HCT116 (cell line): ENCODE results near the gene IGF2BP1.

ENCODE experiments used
- CEBPB ChIP-seq: IDR thresholded peaks from 2 replicates; pipeline ENCODE4 v1.6.1; 2012; ENCODE audit warnings: low read depth
- EZH2 ChIP-seq: fragments of 200-600 bp; sonication (generic); IDR thresholded peaks from 2 replicates; pipeline ENCODE4 v1.6.1; 2017; ENCODE audit warnings: antibody characterized with exemption, mixed run types
- EZH2phosphoT487 ChIP-seq: fragments of 200-600 bp; IDR thresholded peaks from 2 replicates; pipeline ENCODE4 v1.6.1; 2018; ENCODE audit warnings: antibody characterized with exemption, borderline replicate concordance
- POLR2A ChIP-seq: IDR thresholded peaks from 2 replicates; pipeline ENCODE4 v1.7.0; 2011; ENCODE audit warnings: borderline replicate concordance; ENCODE audit not compliant: insufficient read depth, insufficient read length; ENCODE audit errors: extremely low read depth
- POLR2AphosphoS5 ChIP-seq: IDR thresholded peaks from 2 replicates; pipeline ENCODE4 v1.6.1; 2011; ENCODE audit warnings: mild to moderate bottlenecking, low read depth, low read length, moderate library complexity
- RAD21 ChIP-seq: IDR thresholded peaks from 2 replicates; pipeline ENCODE4 v1.6.1; 2012; ENCODE audit warnings: low read depth, mild to moderate bottlenecking
- YY1 ChIP-seq: IDR thresholded peaks from 2 replicates; pipeline ENCODE4 v1.6.1; 2011; ENCODE audit warnings: low read length, low read depth, moderate library complexity, mild to moderate bottlenecking; ENCODE audit not compliant: insufficient replicate concordance; ENCODE audit errors: extremely low read depth
- ZFX ChIP-seq: fragments of 450-650 bp; IDR thresholded peaks from 2 replicates; pipeline ENCODE4 v1.6.1; 2017
- ZNF274 ChIP-seq: fragments of 200-500 bp; sonication (Bioruptor generic); IDR thresholded peaks from 2 replicates; pipeline ENCODE4 v1.6.1; 2014; ENCODE audit warnings: mild to moderate bottlenecking, low read depth, low read length, inconsistent platforms
- TF ChIP-seq, protein P1 (sequence below), 3 experiments: fragments of 200-600 bp in 1 of 3; sonication (generic) in 1 of 3; IDR thresholded peaks in 2 of 3; conservative IDR thresholded peaks in 1 of 3; 2 replicates each; pipeline ENCODE4 v1.5.1; 2012 to 2017; ENCODE audit warnings: low read depth in 2 of 3, low read length in 2 of 3, antibody characterized with exemption in 1 of 3, borderline replicate concordance in 1 of 3, control low read depth in 1 of 3, mild to moderate bottlenecking in 1 of 3, mixed read lengths in 1 of 3, mixed run types in 1 of 3, moderate library complexity in 1 of 3; ENCODE audit not compliant: insufficient read depth in 1 of 3
- TF ChIP-seq, protein P2 (sequence below): IDR thresholded peaks from 2 replicates; pipeline ENCODE4 v1.6.1; 2012
- TF ChIP-seq, protein P3 (sequence below): IDR thresholded peaks from 2 replicates; pipeline ENCODE4 v1.6.1; 2012; ENCODE audit warnings: low read depth

DNA sequence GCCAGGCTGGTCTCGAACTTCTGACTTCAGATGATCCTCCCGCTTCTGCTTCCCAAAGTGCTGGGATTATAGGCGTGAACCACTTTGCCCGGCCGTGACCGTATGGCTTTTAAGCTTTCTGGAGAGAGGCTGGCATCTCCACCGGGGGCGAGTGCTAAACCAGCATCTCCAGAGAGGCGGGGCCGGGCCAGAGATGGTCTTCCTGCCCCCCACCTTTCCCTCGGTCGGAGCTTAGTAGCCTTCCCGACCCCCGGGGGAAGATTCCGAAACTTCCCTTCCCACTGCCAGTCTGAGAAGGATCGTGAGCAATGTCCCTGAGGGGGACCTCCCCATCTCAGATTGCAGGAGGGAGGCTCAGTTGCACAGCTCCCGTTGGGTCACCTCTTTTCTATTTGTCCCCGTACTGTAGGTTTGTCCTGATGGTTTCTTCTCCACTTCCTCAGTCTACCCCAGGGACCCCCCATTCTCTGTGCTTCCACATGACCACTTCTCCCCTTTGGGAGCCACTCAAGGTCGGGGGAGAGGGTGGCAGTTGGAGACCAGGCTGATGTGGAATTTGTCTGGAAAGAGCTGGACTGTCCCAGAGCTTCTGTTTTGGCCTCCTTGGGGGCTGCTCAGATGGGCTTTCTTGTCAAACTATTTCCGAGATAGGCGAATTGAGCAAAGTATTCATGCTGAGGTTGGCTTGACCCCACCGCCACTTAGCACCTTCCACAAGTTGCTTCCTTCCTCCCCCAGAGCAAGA, 18.2 kb downstream of the IGF2BP1 start:
- TF ChIP-seq, protein P1, sequence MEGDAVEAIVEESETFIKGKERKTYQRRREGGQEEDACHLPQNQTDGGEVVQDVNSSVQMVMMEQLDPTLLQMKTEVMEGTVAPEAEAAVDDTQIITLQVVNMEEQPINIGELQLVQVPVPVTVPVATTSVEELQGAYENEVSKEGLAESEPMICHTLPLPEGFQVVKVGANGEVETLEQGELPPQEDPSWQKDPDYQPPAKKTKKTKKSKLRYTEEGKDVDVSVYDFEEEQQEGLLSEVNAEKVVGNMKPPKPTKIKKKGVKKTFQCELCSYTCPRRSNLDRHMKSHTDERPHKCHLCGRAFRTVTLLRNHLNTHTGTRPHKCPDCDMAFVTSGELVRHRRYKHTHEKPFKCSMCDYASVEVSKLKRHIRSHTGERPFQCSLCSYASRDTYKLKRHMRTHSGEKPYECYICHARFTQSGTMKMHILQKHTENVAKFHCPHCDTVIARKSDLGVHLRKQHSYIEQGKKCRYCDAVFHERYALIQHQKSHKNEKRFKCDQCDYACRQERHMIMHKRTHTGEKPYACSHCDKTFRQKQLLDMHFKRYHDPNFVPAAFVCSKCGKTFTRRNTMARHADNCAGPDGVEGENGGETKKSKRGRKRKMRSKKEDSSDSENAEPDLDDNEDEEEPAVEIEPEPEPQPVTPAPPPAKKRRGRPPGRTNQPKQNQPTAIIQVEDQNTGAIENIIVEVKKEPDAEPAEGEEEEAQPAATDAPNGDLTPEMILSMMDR (IDR thresholded peaks at IDR 0.05 in 2 of 3, conservative IDR thresholded peaks at IDR 0.05 in 1 of 3; ENCODE audit: borderline replicate concordance in 1 of 3, insufficient read depth in 1 of 3, low read depth in 2 of 3, low read length in 2 of 3), result no peak
- TF ChIP-seq POLR2A, result no peak
- TF ChIP-seq, protein P2, sequence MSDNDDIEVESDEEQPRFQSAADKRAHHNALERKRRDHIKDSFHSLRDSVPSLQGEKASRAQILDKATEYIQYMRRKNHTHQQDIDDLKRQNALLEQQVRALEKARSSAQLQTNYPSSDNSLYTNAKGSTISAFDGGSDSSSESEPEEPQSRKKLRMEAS, result no peak
- no peak for TF ChIP-seq RAD21
- TF ChIP-seq, protein P3, sequence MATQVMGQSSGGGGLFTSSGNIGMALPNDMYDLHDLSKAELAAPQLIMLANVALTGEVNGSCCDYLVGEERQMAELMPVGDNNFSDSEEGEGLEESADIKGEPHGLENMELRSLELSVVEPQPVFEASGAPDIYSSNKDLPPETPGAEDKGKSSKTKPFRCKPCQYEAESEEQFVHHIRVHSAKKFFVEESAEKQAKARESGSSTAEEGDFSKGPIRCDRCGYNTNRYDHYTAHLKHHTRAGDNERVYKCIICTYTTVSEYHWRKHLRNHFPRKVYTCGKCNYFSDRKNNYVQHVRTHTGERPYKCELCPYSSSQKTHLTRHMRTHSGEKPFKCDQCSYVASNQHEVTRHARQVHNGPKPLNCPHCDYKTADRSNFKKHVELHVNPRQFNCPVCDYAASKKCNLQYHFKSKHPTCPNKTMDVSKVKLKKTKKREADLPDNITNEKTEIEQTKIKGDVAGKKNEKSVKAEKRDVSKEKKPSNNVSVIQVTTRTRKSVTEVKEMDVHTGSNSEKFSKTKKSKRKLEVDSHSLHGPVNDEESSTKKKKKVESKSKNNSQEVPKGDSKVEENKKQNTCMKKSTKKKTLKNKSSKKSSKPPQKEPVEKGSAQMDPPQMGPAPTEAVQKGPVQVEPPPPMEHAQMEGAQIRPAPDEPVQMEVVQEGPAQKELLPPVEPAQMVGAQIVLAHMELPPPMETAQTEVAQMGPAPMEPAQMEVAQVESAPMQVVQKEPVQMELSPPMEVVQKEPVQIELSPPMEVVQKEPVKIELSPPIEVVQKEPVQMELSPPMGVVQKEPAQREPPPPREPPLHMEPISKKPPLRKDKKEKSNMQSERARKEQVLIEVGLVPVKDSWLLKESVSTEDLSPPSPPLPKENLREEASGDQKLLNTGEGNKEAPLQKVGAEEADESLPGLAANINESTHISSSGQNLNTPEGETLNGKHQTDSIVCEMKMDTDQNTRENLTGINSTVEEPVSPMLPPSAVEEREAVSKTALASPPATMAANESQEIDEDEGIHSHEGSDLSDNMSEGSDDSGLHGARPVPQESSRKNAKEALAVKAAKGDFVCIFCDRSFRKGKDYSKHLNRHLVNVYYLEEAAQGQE, result no peak
- no peak for TF ChIP-seq EZH2phosphoT487
- no peak for TF ChIP-seq YY1
- TF ChIP-seq ZNF274, result no peak
- TF ChIP-seq CEBPB, result no peak
- no peak for TF ChIP-seq EZH2
- TF ChIP-seq ZFX, result no peak
- no peak for TF ChIP-seq POLR2AphosphoS5
